Stimulated activated CD4-positive, alpha-beta T cell treated with anti-CD3 and anti-CD28 coated beads, Interleukin-15, amount 100 ng/mL, for 24 hours (primary cell): ENCODE results near the gene TP53TG3F.
"Not testable (repeated sequence)": the region's sequence is repeated elsewhere in the genome, so short reads cannot be mapped to it uniquely, and the experiment has no call there.

Experiments
- DNase-seq: peaks from one replicate; pipeline ENCODE4 v3.0.0-alpha.2; 2020

TP53TG3F gene, protein sequence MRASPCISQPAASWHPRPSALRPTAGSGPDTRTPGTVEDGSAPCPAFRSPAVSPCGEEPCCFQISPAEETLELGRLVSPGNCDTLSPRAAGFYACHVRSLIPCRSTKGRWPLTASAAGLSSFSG

DNA sequence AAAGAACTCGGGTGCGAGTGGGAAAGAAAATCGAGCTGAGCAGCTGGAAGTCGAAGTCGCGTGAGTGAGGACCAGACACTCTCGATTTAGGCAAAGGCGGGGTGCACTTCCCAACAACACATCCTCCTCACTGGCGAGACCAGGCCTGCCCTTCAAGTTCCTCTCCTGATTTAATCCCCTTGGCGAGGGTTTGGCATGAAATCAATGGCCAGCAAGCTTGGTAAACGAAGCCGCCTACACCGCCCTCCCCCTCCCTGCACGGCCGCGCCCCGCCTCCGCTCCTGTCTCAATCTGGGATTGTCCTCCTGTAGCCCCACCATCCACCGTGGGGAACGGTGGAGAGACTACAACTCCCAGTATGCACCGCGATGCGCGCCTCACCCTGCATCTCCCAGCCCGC lies at the start of gene TP53TG3F:
Gene TP53TG3F (plus strand): TSS at position 301 of the 400 bp plus-strand sequence. CDS start 68 bp downstream, at position 369.
- DNase-seq = not testable (repeated sequence)

DNA sequence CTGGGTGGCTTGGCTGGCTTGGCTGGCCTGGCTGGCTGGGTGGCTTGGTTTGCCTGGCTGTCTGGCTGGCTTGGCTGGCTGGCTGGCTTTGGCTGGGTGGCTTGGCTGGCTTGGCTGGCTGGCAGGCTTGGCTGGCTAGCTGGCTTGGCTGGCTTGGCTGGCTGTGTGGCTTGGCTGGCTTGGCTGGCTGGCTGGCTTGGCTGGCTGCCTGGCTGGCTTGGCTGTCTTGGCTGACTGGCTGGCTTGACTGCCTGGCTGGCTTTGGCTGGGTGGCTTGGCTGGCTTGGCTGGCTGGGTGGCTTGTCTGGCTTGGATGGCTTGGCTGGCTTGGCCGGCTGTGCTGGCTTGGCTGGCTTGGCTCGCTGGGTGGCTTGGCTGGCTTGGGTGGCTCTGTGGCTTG lies 32.2 kb downstream of the TP53TG3F start:
- not testable (repeated sequence) for DNase-seq

DNA sequence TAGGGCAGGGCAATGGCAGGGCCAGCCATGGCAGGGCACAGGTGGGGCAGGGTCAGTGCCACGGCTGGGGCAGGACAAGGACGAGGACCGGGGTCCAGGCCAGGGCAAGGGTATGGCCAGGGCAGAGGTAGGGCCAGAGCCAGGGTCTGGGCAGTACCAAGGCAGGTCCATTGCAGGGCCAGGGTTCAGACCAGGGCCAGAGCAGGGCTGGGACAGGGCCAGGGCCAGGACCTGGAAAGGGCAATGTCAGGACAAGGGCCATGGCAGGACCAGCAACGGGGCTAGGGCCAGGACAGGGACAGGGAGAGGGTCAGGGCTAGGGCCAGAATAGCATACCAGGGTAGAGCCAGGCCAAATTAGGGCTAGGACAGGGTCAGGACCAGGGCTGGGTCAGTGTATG lies 47.8 kb downstream of the TP53TG3F start:
- not testable (repeated sequence) for DNase-seq

DNA sequence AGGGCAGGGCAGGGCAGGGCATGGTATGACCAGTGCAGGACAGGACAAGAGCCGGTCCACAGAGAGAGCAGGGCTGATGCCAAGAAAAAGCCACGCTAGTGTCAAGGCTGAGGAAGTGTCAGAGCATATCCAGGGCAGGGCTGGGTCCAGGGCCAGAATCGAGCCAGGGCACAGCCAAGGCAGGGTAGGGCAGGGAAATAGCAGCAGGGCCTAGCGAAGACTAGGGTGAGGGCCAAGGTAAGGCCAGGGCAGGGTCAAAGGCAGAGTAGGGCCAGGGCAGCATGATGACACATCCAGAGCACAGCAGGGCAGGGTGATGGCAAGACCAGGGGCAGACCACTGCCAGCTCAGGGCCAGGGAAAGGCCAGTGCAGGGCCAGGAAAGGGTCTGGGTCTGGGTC lies 49.7 kb downstream of the TP53TG3F start:
- DNase-seq = not testable (repeated sequence)

DNA sequence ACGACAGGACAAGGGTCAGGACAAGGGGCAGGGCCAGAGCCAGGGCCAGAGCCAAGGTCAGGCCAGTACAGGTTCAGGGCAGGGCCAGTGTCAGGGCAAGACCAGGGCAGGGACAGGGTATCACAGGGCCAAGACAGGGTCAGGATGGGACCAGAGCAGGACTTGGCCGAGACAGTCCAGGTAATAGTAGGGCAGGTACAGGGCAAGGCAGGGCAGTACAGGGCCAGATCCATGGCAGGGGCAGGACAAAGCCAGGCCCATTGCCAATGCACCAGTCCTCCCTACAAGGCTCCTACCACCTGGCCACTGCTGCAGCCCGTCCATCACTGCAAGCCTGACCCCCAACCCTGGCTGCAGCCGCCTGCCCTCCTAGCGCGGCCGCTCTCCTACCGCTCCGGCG lies 50.5 kb downstream of the TP53TG3F start:
- DNase-seq = not testable (repeated sequence)
